Vagina (tissue), 2 donors: Measurements from ENCODE around the gene LTBP2.

Experiments
- CTCF ChIP-seq, 3 experiments: fragments of 450-650 bp in 2 of 3; fragments of 200-600 bp in 1 of 3; sonication (generic) in 1 of 3; IDR thresholded peaks; one replicate each; pipeline ENCODE4 v1.5.1; 2017 to 2019; ENCODE audit warnings: antibody characterized with exemption in 3 of 3, mild to moderate bottlenecking in 2 of 3, moderate library complexity in 2 of 3
- POLR2A ChIP-seq, 2 donors: fragments of 450-650 bp; IDR thresholded peaks; one replicate each; pipeline ENCODE4 v1.6.1; 2017; ENCODE audit warnings: antibody characterized with exemption in 2 of 2, mild to moderate bottlenecking in 2 of 2, moderate library complexity in 2 of 2

GRCh38 chr14:74586681-74587362 is 25.2 kb downstream of the LTBP2 start:
- TF ChIP-seq CTCF (IDR thresholded peaks at IDR 0.05) (no peak), POLR2A (IDR thresholded peaks at IDR 0.05) (no peak)
